ENCODE measurements around the gene AARS1.
"Not testable (repeated sequence)": the region's sequence is repeated elsewhere in the genome, so short reads cannot be mapped to it uniquely, and the experiment has no call there.

DNA sequence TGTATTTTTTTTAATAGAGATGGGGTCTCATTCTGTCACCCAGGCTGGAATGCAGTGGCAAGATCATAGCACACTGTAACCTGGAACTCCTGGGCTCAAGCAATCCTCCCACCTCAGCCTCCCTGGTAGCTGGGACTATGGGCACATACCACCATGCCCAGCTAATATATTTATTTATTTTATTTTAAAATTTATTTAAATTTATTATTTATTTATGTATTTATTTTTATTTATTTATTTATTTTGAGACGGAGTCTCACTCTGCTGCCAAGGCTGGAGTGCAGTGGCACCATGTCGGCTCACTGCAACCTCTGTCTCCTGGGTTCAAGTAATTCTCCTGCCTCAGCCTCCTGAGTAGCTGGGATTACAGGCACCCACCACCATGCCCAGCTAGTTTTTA lies 18.4 kb upstream of the AARS1 start:
- TF ChIP-seq MAX (IDR thresholded peaks at IDR 0.05); NFE2L2 (conservative IDR thresholded peaks at IDR 0.05; ENCODE audit: low read length); EP300 (IDR thresholded peaks at IDR 0.05); CTCF (IDR thresholded peaks at IDR 0.05); PHF8 (IDR thresholded peaks at IDR 0.05; ENCODE audit: borderline replicate concordance, low read depth); E2F6 (IDR thresholded peaks at IDR 0.05; ENCODE audit: borderline replicate concordance, low read depth); POLR2A (IDR thresholded peaks at IDR 0.05; ENCODE audit: low read length): not testable (repeated sequence)

Measured in A549 (cell line).